ENCODE measurements around the gene CAMSAP3. TPM values are rescaled to one million over a fixed set of nuclear protein-coding genes. Genes with fewer than 3 reads are reported as not detected.

The CAMSAP3 gene
- total and polyA plus RNA-seq, 10 donors = 0.28 to 1.5 (median 0.79) TPM

DNA sequence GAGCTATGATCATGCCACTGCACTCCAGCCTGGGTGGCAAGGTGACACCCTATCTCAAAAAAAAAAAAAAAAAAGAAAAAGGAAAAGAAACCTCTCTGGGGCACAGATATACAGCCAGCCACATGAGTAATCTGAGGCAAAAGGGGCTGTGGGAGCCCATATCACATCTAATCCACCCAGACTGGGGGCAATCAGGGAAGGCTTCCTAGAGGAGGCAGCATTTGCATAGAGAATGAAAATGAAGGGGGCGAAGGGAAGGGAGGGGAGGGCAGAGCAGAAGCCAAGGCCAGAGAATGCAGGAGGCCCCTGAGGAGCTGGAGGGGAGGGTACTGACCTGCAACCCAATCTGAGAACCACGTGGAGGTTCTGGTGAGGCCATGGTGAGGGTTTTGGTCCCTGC is 54.5 kb downstream of the CAMSAP3 start:
- DNase-seq = no peak
- Histone ChIP-seq H3K36me3 (peaks cover 0 to 30% (median 19%) of the 10 kb centered on the region in 6 donors), H3K9me3 (no peaks in the 10 kb centered on the region), H3K27me3 (replicated peaks in 1 of 7) (peaks cover 0 to 14% (median 0%) of the 10 kb centered on the region in 7 donors), H3K4me3 (no peak overlapping the region), H3K4me1 (peaks cover 3 to 61% (median 14%) of the 10 kb centered on the region in 6 donors), H3K27ac (no peak overlapping the region)
- intact Hi-C loops (cut with DNase I; ENCODE audit: low total_unique reads) = no loop called here
- 40 to 54% (median 43%) methylated on average over 2 of the region's 2 CpGs for WGBS, 5 donors
- TF ChIP-seq POLR2AphosphoS5 (IDR thresholded peaks at IDR 0.05) = no peak
- TF ChIP-seq, protein P1, sequence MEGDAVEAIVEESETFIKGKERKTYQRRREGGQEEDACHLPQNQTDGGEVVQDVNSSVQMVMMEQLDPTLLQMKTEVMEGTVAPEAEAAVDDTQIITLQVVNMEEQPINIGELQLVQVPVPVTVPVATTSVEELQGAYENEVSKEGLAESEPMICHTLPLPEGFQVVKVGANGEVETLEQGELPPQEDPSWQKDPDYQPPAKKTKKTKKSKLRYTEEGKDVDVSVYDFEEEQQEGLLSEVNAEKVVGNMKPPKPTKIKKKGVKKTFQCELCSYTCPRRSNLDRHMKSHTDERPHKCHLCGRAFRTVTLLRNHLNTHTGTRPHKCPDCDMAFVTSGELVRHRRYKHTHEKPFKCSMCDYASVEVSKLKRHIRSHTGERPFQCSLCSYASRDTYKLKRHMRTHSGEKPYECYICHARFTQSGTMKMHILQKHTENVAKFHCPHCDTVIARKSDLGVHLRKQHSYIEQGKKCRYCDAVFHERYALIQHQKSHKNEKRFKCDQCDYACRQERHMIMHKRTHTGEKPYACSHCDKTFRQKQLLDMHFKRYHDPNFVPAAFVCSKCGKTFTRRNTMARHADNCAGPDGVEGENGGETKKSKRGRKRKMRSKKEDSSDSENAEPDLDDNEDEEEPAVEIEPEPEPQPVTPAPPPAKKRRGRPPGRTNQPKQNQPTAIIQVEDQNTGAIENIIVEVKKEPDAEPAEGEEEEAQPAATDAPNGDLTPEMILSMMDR (IDR thresholded peaks at IDR 0.05 in 8 of 11, conservative IDR thresholded peaks at IDR 0.05 in 3 of 11) = no peak
- TF ChIP-seq POLR2A (IDR thresholded peaks at IDR 0.05) = no peak

DNA sequence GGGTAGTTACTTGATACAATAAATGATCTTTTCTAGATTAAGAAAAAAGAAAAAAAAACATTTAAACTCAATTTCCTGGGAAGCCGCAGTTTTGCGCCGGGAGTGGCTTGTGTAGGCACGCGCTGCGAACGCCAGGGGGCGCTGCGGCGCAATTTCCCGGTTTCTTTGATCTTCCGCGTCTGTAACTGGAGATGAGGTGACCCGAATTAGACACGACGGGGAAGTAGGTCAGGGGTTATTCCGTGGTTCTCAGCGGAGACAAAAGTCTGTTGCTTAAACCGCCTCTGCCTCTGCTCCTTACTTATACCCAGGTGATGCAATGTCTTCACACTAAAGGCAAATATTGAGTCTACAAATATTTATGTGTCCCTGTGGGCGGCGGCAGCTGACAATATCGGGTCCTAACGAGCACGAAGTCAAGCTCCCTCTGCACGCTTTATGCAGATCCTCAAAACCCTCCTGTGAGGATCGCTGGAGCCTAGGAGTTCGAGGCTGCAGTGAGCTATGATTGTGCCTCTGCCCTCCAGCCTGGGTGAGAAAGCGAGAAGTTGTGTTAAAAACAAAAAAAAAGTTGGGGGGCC is 56.5 kb downstream of the CAMSAP3 start:
- intact Hi-C loops (cut with DNase I; ENCODE audit: low total_unique reads) = no loop called here
- TF ChIP-seq POLR2A (IDR thresholded peaks at IDR 0.05) (no peak), POLR2AphosphoS5 (IDR thresholded peaks at IDR 0.05) (peak; percentile 59 to 77 (median 75))
- TF ChIP-seq, protein P1 (IDR thresholded peaks at IDR 0.05 in 8 of 11, conservative IDR thresholded peaks at IDR 0.05 in 3 of 11) = peak; percentile 96 to 100 (median 99)
- Histone ChIP-seq H3K4me3 (peak overlapping the region in 5 of 8 donors; percentile 6 to 61 (median 25)), H3K4me1 (peaks cover 3 to 60% (median 14%) of the 10 kb centered on the region in 6 donors), H3K9me3 (no peaks in the 10 kb centered on the region), H3K36me3 (peaks cover 0 to 11% (median 3%) of the 10 kb centered on the region in 6 donors), H3K27me3 (replicated peaks in 1 of 7) (peaks cover 0 to 14% (median 0%) of the 10 kb centered on the region in 7 donors), H3K27ac (peak overlapping the region in 7 of 8 donors; percentile 54 to 93 (median 84))
- DNase-seq = peak; percentile 96
- WGBS, 5 donors = 3 to 6% (median 4%) methylated on average over 28 of the region's 28 CpGs

DNA sequence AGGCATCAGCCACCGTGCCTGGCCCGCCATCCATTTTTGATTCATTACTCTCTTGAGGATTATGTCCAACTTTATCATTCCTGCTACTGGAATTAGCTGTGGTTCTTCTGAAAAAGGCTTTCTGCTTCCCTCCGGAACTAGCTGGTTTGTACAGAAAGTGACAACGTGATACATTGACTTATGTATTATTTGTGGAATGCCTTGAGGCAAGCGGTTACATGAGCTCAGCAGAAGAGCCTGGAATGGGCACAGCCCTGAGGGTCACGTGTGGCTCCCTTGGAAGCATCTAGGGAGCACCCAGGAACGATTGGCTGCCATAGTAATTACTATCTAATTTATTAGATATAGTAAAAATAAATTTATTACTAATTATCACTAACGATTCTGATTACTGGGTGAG is 58.7 kb downstream of the CAMSAP3 start:
- Histone ChIP-seq H3K27me3 (replicated peaks in 1 of 7) (peaks cover 0 to 14% (median 0%) of the 10 kb centered on the region in 7 donors), H3K27ac (peak overlapping the region in 5 of 8 donors; percentile 83 to 93 (median 90)), H3K9me3 (no peaks in the 10 kb centered on the region), H3K36me3 (no peaks in the 10 kb centered on the region), H3K4me1 (peaks cover 3 to 78% (median 29%) of the 10 kb centered on the region in 6 donors), H3K4me3 (no peak overlapping the region)
- WGBS, 5 donors = 61 to 86% (median 81%) methylated on average over 8 of the region's 8 CpGs
- no peak for DNase-seq
- TF ChIP-seq POLR2AphosphoS5 (IDR thresholded peaks at IDR 0.05) = no peak
- intact Hi-C loops (cut with DNase I; ENCODE audit: low total_unique reads) = no loop called here

DNA sequence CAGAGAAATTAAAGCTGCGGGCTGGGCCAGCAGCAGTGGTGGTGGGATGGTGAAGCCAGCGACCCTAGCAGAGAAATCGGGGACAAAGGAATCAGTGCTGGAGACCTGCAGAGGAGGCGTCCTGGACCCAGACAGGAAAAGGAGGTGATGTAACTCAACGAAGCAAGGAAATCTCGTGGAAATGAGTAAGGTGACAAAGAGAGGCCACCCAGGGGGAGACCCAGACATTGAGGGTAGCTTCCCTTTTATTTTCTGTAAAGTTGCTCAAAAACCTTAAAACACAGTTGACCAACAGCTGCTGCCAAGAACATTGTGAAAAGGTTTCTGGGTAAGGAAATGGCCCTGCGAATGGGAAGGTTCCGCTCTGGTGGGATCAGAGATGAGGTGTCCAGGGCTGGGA is 59.9 kb downstream of the CAMSAP3 start:
- DNase-seq = no peak
- no peaks in the 10 kb centered on the region for H3K36me3 ChIP-seq
- H3K27me3 ChIP-seq (replicated peaks in 1 of 7) = peaks cover 0 to 10% (median 0%) of the 10 kb centered on the region in 7 donors
- WGBS, 5 donors = 37 to 60% (median 47%) methylated on average over 8 of the region's 8 CpGs
- TF ChIP-seq POLR2A (IDR thresholded peaks at IDR 0.05) = no peak
- TF ChIP-seq, protein P1 (IDR thresholded peaks at IDR 0.05 in 8 of 11, conservative IDR thresholded peaks at IDR 0.05 in 3 of 11) = no peak
- peak in 1 of 3 donors; percentile 38 for TF ChIP-seq POLR2AphosphoS5 (IDR thresholded peaks at IDR 0.05)
- peak overlapping the region in 1 of 8 donors; percentile 4 for H3K4me3 ChIP-seq
- peak overlapping the region in 7 of 8 donors; percentile 72 to 93 (median 88) for H3K27ac ChIP-seq
- peaks cover 3 to 78% (median 29%) of the 10 kb centered on the region in 6 donors for H3K4me1 ChIP-seq
- H3K9me3 ChIP-seq = no peaks in the 10 kb centered on the region
- intact Hi-C loops (cut with DNase I; ENCODE audit: low total_unique reads) = no loop called here

Measured in spleen (tissue), 11 donors.